GM12878 (cell line): ENCODE measurements around the gene DPF3. TPM values are rescaled to one million over a fixed set of nuclear protein-coding genes. Genes with fewer than 3 reads are reported as not detected.

Source experiments
- ATAC-seq: fragments of 200-7000 bp; cut with Tn5 transposase; 3 replicates; pipeline ENCODE4 v1.9.1; 2020; ENCODE audit warnings: mild to moderate bottlenecking, moderate library complexity
- BruUV-seq: library from RNA; stranded (reverse); fragments of 400-500 nt; replicated peaks from 2 replicates; lab custom pipeline; 2021; lab: Mats Ljungman, UMichigan
- CTCF ChIA-PET: fragments of 300-600 bp; sonication (Branson Sonifier 250); formaldehyde crosslinking; extraction: SDS; loops from one replicate; lab custom pipeline; 2021; ENCODE audit warnings: inconsistent platforms; lab: Yijun Ruan, JAX
- POLR2A ChIA-PET: fragments of 350-600 bp; formaldehyde crosslinking; extraction: SDS; loops from one replicate; lab custom pipeline; 2021; ENCODE audit warnings: inconsistent platforms; lab: Charles Lee
- RAD21 ChIA-PET: fragments of 300-600 bp; sonication (Branson Sonifier 250); formaldehyde crosslinking; loops from one replicate; lab custom pipeline; 2023; ENCODE audit warnings: antibody characterized with exemption; ENCODE audit not compliant: unreplicated experiment; lab: Charles Lee
- SMC1A ChIA-PET: fragments of 300-600 bp; sonication (Branson Sonifier 250); formaldehyde crosslinking; loops from one replicate; lab custom pipeline; 2023; ENCODE audit not compliant: unreplicated experiment, uncharacterized antibody; lab: Charles Lee
- DNase-seq: peaks from one replicate; pipeline ENCODE4 v3.0.0-alpha.2; 2011; ENCODE audit warnings: low read depth, low spot score
- FAIRE-seq: peaks from 3 replicates; lab custom pipeline; 2011; peaks lifted over from hg19 to GRCh38; lab: Jason Lieb, UNC
- H2AFZ ChIP-seq: 2 replicates; pipeline ENCODE4 v1.6.0; 2011; ENCODE audit warnings: low read depth, low read length, control low read depth; ENCODE audit not compliant: control insufficient read depth
- H3K27ac ChIP-seq: 2 replicates; pipeline ENCODE4 v1.5.1; 2011; ENCODE audit warnings: control low read depth; ENCODE audit not compliant: control insufficient read depth, insufficient read depth
- H3K27me3 ChIP-seq, 2 experiments: replicated peaks in 1 of 2; 2 replicates each; pipeline versions ENCODE4 v1.6.0 to v1.6.1; 2011; ENCODE audit warnings: low read length in 1 of 2; ENCODE audit not compliant: control insufficient read depth in 2 of 2, insufficient read depth in 2 of 2
- H3K36me3 ChIP-seq, 2 experiments: 2 replicates each; pipeline ENCODE4 v1.5.1; 2011; ENCODE audit warnings: low read length in 1 of 2; ENCODE audit not compliant: control insufficient read depth in 2 of 2, insufficient read depth in 2 of 2
- H3K4me1 ChIP-seq: 2 replicates; pipeline ENCODE4 v1.6.1; 2011; ENCODE audit warnings: mild to moderate bottlenecking, low read length, moderate library complexity, mixed read lengths; ENCODE audit not compliant: control insufficient read depth, insufficient read depth
- H3K4me2 ChIP-seq: 2 replicates; pipeline ENCODE4 v1.6.0; 2011; ENCODE audit warnings: control low read depth; ENCODE audit not compliant: control insufficient read depth, insufficient read depth
- H3K4me3 ChIP-seq: fragments of 200-600 bp; sonication (generic); 2 replicates; pipeline ENCODE4 v1.5.1; 2016
- H3K79me2 ChIP-seq: 2 replicates; pipeline ENCODE4 v1.6.0; 2011; ENCODE audit warnings: low read length; ENCODE audit not compliant: control insufficient read depth, insufficient read depth
- H3K9ac ChIP-seq: 2 replicates; pipeline ENCODE4 v1.8.0; 2011; ENCODE audit warnings: low read length, control low read depth, mixed read lengths; ENCODE audit not compliant: control insufficient read depth, insufficient read depth
- H3K9me3 ChIP-seq: replicated peaks from 3 replicates; pipeline ENCODE4 v1.5.1; 2011; ENCODE audit warnings: mild to moderate bottlenecking, low read length; ENCODE audit not compliant: control insufficient read depth, insufficient read depth
- H4K20me1 ChIP-seq: 2 replicates; pipeline ENCODE4 v1.6.0; 2011; ENCODE audit not compliant: control insufficient read depth, insufficient read depth
- CUX1 ChIP-seq: IDR thresholded peaks from 2 replicates; pipeline ENCODE4 v1.6.1; 2012; ENCODE audit warnings: improper control_type of control experiment, low read depth, low read length; ENCODE audit not compliant: insufficient replicate concordance
- E4F1 ChIP-seq: fragments of 450-650 bp; IDR thresholded peaks from 2 replicates; pipeline ENCODE4 v1.6.1; 2018; ENCODE audit warnings: borderline replicate concordance, mild to moderate bottlenecking; ENCODE audit not compliant: partially characterized antibody
- POLR2AphosphoS5 ChIP-seq: IDR thresholded peaks from 2 replicates; pipeline ENCODE4 v1.6.1; 2011; ENCODE audit warnings: mild to moderate bottlenecking, low read length, inconsistent platforms
- SIX5 ChIP-seq: IDR thresholded peaks from 2 replicates; pipeline ENCODE4 v1.6.1; 2011; ENCODE audit warnings: mild to moderate bottlenecking, low read depth, low read length, moderate library complexity; ENCODE audit not compliant: severe bottlenecking
- SMAD1 ChIP-seq: fragments of 450-650 bp; IDR thresholded peaks from 2 replicates; pipeline ENCODE4 v1.6.1; 2018; ENCODE audit warnings: mild to moderate bottlenecking, low read depth; ENCODE audit not compliant: partially characterized antibody
- WGBS: methylation state at CpG from one replicate; pipeline ENCODE4 v1.1.6; 2016; ENCODE audit warnings: low lambda C conversion rate; ENCODE audit not compliant: insufficient replicate concordance, insufficient coverage; ENCODE audit errors: missing lambda C conversion rate; 5-methylcytosine and 5-hydroxymethylcytosine counted together
- in situ Hi-C: fragments of 300-500 bp; cut with MboI; formaldehyde crosslinking; loops from 9 replicates; pipeline ENCODE4 v1.14.3; 2018; ENCODE audit warnings: mixed read lengths
- intact Hi-C: fragments of 100-400 bp; cut with micrococcal nuclease; formaldehyde crosslinking; loops from one replicate; pipeline ENCODE4 v1.14.2; 2022; ENCODE audit not compliant: unreplicated experiment
- polyA plus RNA-seq, 11 experiments: library from polyadenylated mRNA; depleted of rRNA in 4 of 11; unstranded in 6 of 11; stranded (reverse) in 5 of 11; fragments of >200 nt; fragmentation: Nextera tagmentation in 4 of 11; fragmentation: Illumina TruSeq in 1 of 11; extraction: Ambion mirVana in 4 of 11; extraction: Trizol in 1 of 11; gene quantifications; 1 replicate in 1 of 11; 2 replicates in 10 of 11; pipeline versions ENCODE4 v1.2.1 to v1.2.3, GENCODE V29; 2011 to 2016; ENCODE audit warnings: inconsistent platforms in 2 of 11, missing spikeins in 2 of 11, low read depth in 1 of 11
- total RNA-seq, 4 experiments: library from RNA; depleted of rRNA in 3 of 4; stranded (reverse); fragments of >200 nt in 3 of 4; fragmentation: Illumina TruSeq in 1 of 4; extraction: Trizol in 1 of 4; gene quantifications; 2 replicates each; pipeline versions ENCODE4 v1.2.1 to v1.2.3, GENCODE V29; 2013 to 2021

DPF3 gene
- total and polyA plus RNA-seq, 10 of the 15 experiments (the other 5 are each of a cell fraction or from before 2014, with no cell fraction given) = 0.69 to 8.0 (median 2.2) TPM

- no peak for TF ChIP-seq CUX1
- no peak for TF ChIP-seq SIX5
These were observed 183.8 kb downstream of the DPF3 start (continued) for GRCh38 chr14:72709916-72710611.

- in situ Hi-C loops = no loop called here
- ChIA-PET CTCF (interaction anchor here (1.1 kb wide), 1 partner anchor 195 kb away, joined by 3 read pairs; no protein-coding TSS in a partner anchor), RAD21 (no interaction called here), POLR2A (interaction anchor here (0.5 kb wide), 1 partner anchor 375 kb away, joined by 5 read pairs; no protein-coding TSS in a partner anchor), SMC1A (no interaction called here)
- no peak overlapping the region for H3K9ac ChIP-seq
- no peak overlapping the region for H3K4me3 ChIP-seq
- no peaks in the 10 kb centered on the region for H3K36me3 ChIP-seq
- no peaks in the 10 kb centered on the region for H4K20me1 ChIP-seq
- FAIRE-seq = no peak
- no TSS peak for BruUV-seq
- intact Hi-C loops = no loop called here
- no peak overlapping the region for H3K4me2 ChIP-seq
- no peak for ATAC-seq
- H3K9me3 ChIP-seq = no peaks in the 10 kb centered on the region
- 64% methylated on average over 13 of the region's 13 CpGs for WGBS
- peaks cover 3% of the 10 kb centered on the region for H3K4me1 ChIP-seq
- TF ChIP-seq E4F1 (no peak), POLR2AphosphoS5 (no peak), SMAD1 (no peak)
- H3K27ac ChIP-seq = no peak overlapping the region
- no peaks in the 10 kb centered on the region for H3K79me2 ChIP-seq
- no peak overlapping the region for H2AFZ ChIP-seq
- no peak for DNase-seq
- no peaks in the 10 kb centered on the region for H3K27me3 ChIP-seq
These were observed 185.0 kb downstream of the DPF3 start for GRCh38 chr14:72708708-72709475.
